ENCODE results near the gene PARP6. TPM values are rescaled to one million over a fixed set of nuclear protein-coding genes. Genes with fewer than 3 reads are reported as not detected.
A peak's percentile ranks its signal among the peaks of the same experiment; 100 is the strongest.

PARP6 gene
- total and polyA plus RNA-seq, 9 of the 15 experiments (the other 6 are each of a cell fraction or from before 2014, with no cell fraction given): 14.8 to 83.2 (median 28.3) TPM

GRCh38 chr15:72285927-72286516 is 13.7 kb upstream of the PARP6 start:
- ATAC-seq (peak; percentile 88), DNase-seq (ENCODE audit: extremely low read depth in 1 of 4, low spot score in 3 of 4) (peak; percentile 64 to 72 (median 68)), FAIRE-seq (peak; percentile 89)
- H3K9me3 ChIP-seq (replicated peaks; ENCODE audit: control insufficient read depth, insufficient read depth, low read depth, low read length): no peaks in the 10 kb centered on the region
- no TSS peak for BruUV-seq (replicated peaks)
- no peak overlapping the region for H3K27ac ChIP-seq (ENCODE audit: extremely low read depth, low read depth, low read length)
- in situ Hi-C loops (cut with MboI) (no loop called here), intact Hi-C loops (cut with micrococcal nuclease) (loop anchor here (1.0 kb wide), 1 partner anchor 87 kb away; no protein-coding TSS in a partner anchor)
- H2AFZ ChIP-seq (ENCODE audit: low read depth, low read length): no peak overlapping the region
- CTCF ChIA-PET (ENCODE audit: low intra/inter-chr PET ratio): interaction anchor here (0.7 to 1.1 kb wide), 2 partner anchors 85 to 86 kb away, joined by 3 to 4 read pairs; no protein-coding TSS in a partner anchor
- H4K20me1 ChIP-seq (replicated peaks; ENCODE audit: control insufficient read depth, insufficient read depth, low read length): peaks cover 4% of the 10 kb centered on the region; the same call in 1 of the 2 replicates
- H3K36me3 ChIP-seq (ENCODE audit: control insufficient read depth, insufficient read depth, low read length): no peaks in the 10 kb centered on the region
- no peak overlapping the region for H3K4me3 ChIP-seq
- no peak overlapping the region for H3K9ac ChIP-seq (ENCODE audit: insufficient read depth in 1 of 2, low read depth in 2 of 2, low read length in 2 of 2)
- H3K79me2 ChIP-seq (ENCODE audit: control insufficient read depth, insufficient read depth, low read length): no peaks in the 10 kb centered on the region
- WGBS (ENCODE audit: insufficient coverage, low coverage, missing lambda C conversion rate): 1% methylated on average over 9 of the region's 10 CpGs
- no peak overlapping the region for H3K4me2 ChIP-seq (ENCODE audit: insufficient read depth, low read length)
- no peaks in the 10 kb centered on the region for H3K9me1 ChIP-seq (ENCODE audit: control insufficient read depth, insufficient read depth, low read length)
- H3K4me1 ChIP-seq (replicated peaks in 1 of 2; ENCODE audit: control insufficient read depth in 2 of 2, insufficient read depth in 2 of 2, low read length in 2 of 2): peaks cover 3 to 18% of the 10 kb centered on the region in 2 experiments; a peak in 4 of 5 replicates
- H3K27me3 ChIP-seq (ENCODE audit: control insufficient read depth in 2 of 2, insufficient read depth in 2 of 2, low read length in 2 of 2): peaks cover 24 to 48% of the 10 kb centered on the region in 2 experiments; a peak in 4 of 5 replicates
- POLR2A ChIA-PET: no interaction called here
- TF ChIP-seq PCBP1 (IDR thresholded peaks at IDR 0.05; ENCODE audit: low read depth, low read length, poor library complexity, severe bottlenecking) (no peak), CGGBP1 (CRISPR knock-in tag; IDR thresholded peaks at IDR 0.05) (no peak), CTCFL (IDR thresholded peaks at IDR 0.05; ENCODE audit: borderline replicate concordance, insufficient read depth, low read depth, low read length, poor library complexity, severe bottlenecking) (peak; percentile 73), ETS2 (tag; IDR thresholded peaks at IDR 0.05; ENCODE audit: borderline replicate concordance, poor library complexity, severe bottlenecking) (no peak), RCOR1 (IDR thresholded peaks at IDR 0.05; ENCODE audit: borderline replicate concordance in 1 of 2, low read depth in 2 of 2, low read length in 2 of 2) (peak in 1 of 2 experiments; percentile 70; a peak in 1 of 4 replicates), ZNF395 (CRISPR knock-in tag; IDR thresholded peaks at IDR 0.05) (no peak), MYNN (IDR thresholded peaks at IDR 0.05) (no peak), MYNN (CRISPR knock-in tag; IDR thresholded peaks at IDR 0.05) (no peak), MEIS2 (IDR thresholded peaks at IDR 0.05; ENCODE audit: partially characterized antibody) (no peak), ZEB2 (IDR thresholded peaks at IDR 0.05) (no peak), KLF16 (IDR thresholded peaks at IDR 0.05) (0 out of 2 replicates have a peak, but pooled peaks have one; percentile 23), CBX2 (IDR thresholded peaks at IDR 0.05; ENCODE audit: insufficient read depth, low read length, poor library complexity, severe bottlenecking) (no peak), TRIM28 (IDR thresholded peaks at IDR 0.05) (no peak)
